ENCODE measurements around the gene PTBP2. TPM values are rescaled to one million over a fixed set of nuclear protein-coding genes. Genes with fewer than 3 reads are reported as not detected.

Gene PTBP2
- total and polyA plus RNA-seq, 2 donors (not counting 1 experiment from before 2014, with no cell fraction given), result 18.7 to 33.6 TPM

DNA sequence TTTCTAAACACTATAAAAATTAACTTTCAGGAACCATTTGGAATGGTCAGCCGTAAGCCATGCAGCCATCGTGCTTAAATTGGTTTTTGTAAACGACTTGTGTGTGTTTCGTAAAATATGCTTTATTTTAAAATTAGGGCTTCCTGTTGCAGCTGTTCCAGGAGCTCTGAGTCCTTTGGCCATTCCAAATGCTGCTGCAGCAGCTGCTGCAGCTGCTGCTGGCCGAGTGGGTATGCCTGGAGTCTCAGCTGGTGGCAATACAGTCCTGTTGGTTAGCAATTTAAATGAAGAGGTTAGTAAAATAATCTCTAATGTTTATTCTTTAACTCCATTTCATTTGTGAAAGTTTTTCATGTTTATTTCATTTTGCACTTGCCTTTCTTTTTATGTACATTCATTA lies 83.1 kb downstream of the PTBP2 start:
- Histone ChIP-seq H3K4me1 (ENCODE audit: control insufficient read depth in 2 of 2, insufficient read depth in 2 of 2, low read length in 2 of 2) (no peaks in the 10 kb centered on the region), H3K9me3 (ENCODE audit: control extremely low read depth in 1 of 3, control insufficient read depth in 2 of 3, insufficient read depth in 1 of 3, low read length in 2 of 3) (no peaks in the 10 kb centered on the region), H3K36me3 (replicated peaks in 1 of 2; ENCODE audit: control extremely low read depth in 1 of 2, control insufficient read depth in 1 of 2, extremely low read depth in 1 of 2, insufficient read depth in 2 of 2, low read length in 1 of 2) (peaks cover 5 to 11% of the 10 kb centered on the region in 2 experiments), H3K27ac (ENCODE audit: low read length in 2 of 2) (no peak overlapping the region), H3K4me3 (ENCODE audit: control extremely low read depth in 1 of 5, extremely low read depth in 1 of 5, insufficient read depth in 1 of 5, low read depth in 2 of 5, low read length in 4 of 5) (no peak overlapping the region), H4K20me1 (ENCODE audit: control insufficient read depth, insufficient read depth, low read length, poor library complexity, severe bottlenecking) (no peaks in the 10 kb centered on the region), H3K9ac (ENCODE audit: low read length) (no peak overlapping the region), H3K27me3 (replicated peaks in 1 of 4; ENCODE audit: control extremely low read depth in 1 of 4, control insufficient read depth in 3 of 4, insufficient read depth in 4 of 4, low read length in 3 of 4) (no peaks in the 10 kb centered on the region), H3K4me2 (replicated peaks; ENCODE audit: low read depth, low read length, poor library complexity, severe bottlenecking) (no peak overlapping the region), H2AFZ (ENCODE audit: insufficient read depth, low read depth, low read length, poor library complexity, severe bottlenecking) (no peak overlapping the region), H3K79me2 (ENCODE audit: control insufficient read depth, insufficient read depth, low read length) (no peaks in the 10 kb centered on the region)
- Mint-ChIP-seq H3K4me3 (no peak overlapping the region), H3K4me1 (no peaks in the 10 kb centered on the region), H3K27me3 (no peaks in the 10 kb centered on the region), H3K9me3 (ENCODE audit: insufficient read depth) (no peaks in the 10 kb centered on the region), H3K27ac (no peak overlapping the region)
- ATAC-seq (ENCODE audit: low read depth), result no peak
- DNase-seq, result no peak
- ChIA-PET POLR2A (no interaction called here), CTCF (no interaction called here)
- WGBS (ENCODE audit: insufficient coverage), result 97% methylated on average over 4 of the region's 5 CpGs
- intact Hi-C loops (cut with micrococcal nuclease), result no loop called here
- TF ChIP-seq CTCF (IDR thresholded peaks at IDR 0.05) (no peak), EZH2 (IDR thresholded peaks at IDR 0.05; ENCODE audit: borderline replicate concordance, insufficient read depth, low read depth, low read length, poor library complexity, severe bottlenecking) (no peak)

DNA sequence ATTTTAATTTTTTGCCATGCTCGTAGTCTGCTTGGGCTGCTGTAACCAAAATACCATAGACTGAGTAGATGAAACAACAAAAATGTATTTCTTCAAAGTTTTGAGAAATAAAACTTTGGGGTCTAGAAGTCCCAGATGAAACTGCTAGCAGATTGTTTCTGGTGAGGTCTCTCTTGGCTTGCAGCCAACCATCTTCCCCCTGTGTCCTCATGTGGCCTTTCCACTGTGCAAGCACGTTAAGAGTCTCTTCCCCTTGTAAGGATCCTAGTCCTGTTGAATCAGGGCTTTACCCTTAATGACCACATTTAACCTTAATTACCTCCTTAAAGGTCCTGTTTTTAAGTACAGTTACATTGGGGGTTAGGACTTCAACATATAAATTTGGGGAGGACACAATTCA lies 86.6 kb downstream of the PTBP2 start:
- no peak for TF ChIP-seq EZH2 (IDR thresholded peaks at IDR 0.05; ENCODE audit: borderline replicate concordance, insufficient read depth, low read depth, low read length, poor library complexity, severe bottlenecking)
- TF ChIP-seq CTCF (IDR thresholded peaks at IDR 0.05), result no peak
- Histone ChIP-seq H3K79me2 (ENCODE audit: control insufficient read depth, insufficient read depth, low read length) (no peaks in the 10 kb centered on the region), H4K20me1 (ENCODE audit: control insufficient read depth, insufficient read depth, low read length, poor library complexity, severe bottlenecking) (no peaks in the 10 kb centered on the region), H3K4me3 (ENCODE audit: control extremely low read depth in 1 of 5, extremely low read depth in 1 of 5, insufficient read depth in 1 of 5, low read depth in 2 of 5, low read length in 4 of 5) (no peak overlapping the region), H3K36me3 (replicated peaks in 1 of 2; ENCODE audit: control extremely low read depth in 1 of 2, control insufficient read depth in 1 of 2, extremely low read depth in 1 of 2, insufficient read depth in 2 of 2, low read length in 1 of 2) (peaks cover 3 to 23% of the 10 kb centered on the region in 2 experiments), H3K9ac (ENCODE audit: low read length) (no peak overlapping the region), H3K4me2 (replicated peaks; ENCODE audit: low read depth, low read length, poor library complexity, severe bottlenecking) (no peak overlapping the region), H2AFZ (ENCODE audit: insufficient read depth, low read depth, low read length, poor library complexity, severe bottlenecking) (no peak overlapping the region), H3K4me1 (ENCODE audit: control insufficient read depth in 2 of 2, insufficient read depth in 2 of 2, low read length in 2 of 2) (no peaks in the 10 kb centered on the region), H3K9me3 (ENCODE audit: control extremely low read depth in 1 of 3, control insufficient read depth in 2 of 3, insufficient read depth in 1 of 3, low read length in 2 of 3) (no peaks in the 10 kb centered on the region), H3K27ac (ENCODE audit: low read length in 2 of 2) (no peak overlapping the region), H3K27me3 (replicated peaks in 1 of 4; ENCODE audit: control extremely low read depth in 1 of 4, control insufficient read depth in 3 of 4, insufficient read depth in 4 of 4, low read length in 3 of 4) (no peaks in the 10 kb centered on the region)
- DNase-seq (no peak), ATAC-seq (ENCODE audit: low read depth) (no peak)
- no peak overlapping the region for H3K4me3 Mint-ChIP-seq
- ChIA-PET POLR2A (no interaction called here), CTCF (no interaction called here)
- no peak overlapping the region for H3K27ac Mint-ChIP-seq
- peaks cover 8% of the 10 kb centered on the region for H3K4me1 Mint-ChIP-seq
- intact Hi-C loops (cut with micrococcal nuclease), result no loop called here
- H3K9me3 Mint-ChIP-seq (ENCODE audit: insufficient read depth), result no peaks in the 10 kb centered on the region
- no peaks in the 10 kb centered on the region for H3K27me3 Mint-ChIP-seq
- WGBS (ENCODE audit: insufficient coverage), result no CpG with 5 or more reads among the region's 2 CpGs

Data from B cell (primary cell).